GM18508 (cell line): ENCODE measurements around the gene ORAI3.

Experiments
- ATAC-seq: cut with Tn5 transposase; IDR thresholded peaks from one replicate; pipeline ENCODE4 v1.9.1; 2021; ENCODE audit warnings: moderate number of reproducible peaks; ENCODE audit not compliant: insufficient read depth, unreplicated experiment

Gene ORAI3

DNA sequence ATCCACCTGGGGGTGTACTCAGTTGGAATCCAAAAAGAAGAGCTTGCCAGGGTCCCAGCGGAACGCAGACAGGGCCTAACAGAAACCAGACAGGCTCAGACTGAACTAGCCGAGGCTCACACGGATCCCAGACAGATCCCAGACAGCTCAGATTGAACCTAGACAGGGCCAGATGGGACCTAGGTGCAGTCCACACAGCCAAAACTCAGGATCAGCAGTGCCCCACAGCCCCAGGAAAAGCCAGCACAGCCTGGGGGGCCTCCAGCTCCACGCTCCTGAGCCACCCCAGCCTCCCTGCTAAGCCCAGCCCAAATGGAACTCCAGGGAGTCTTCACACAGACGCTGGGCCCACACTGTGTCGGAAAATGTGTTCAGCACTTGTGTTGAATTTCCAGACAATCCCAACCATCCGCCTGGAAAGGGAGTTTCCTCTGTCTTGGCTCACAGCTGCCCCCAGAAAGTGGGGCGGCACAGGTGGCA lies 54.0 kb downstream of the ORAI3 start:
- ATAC-seq: no peak

DNA sequence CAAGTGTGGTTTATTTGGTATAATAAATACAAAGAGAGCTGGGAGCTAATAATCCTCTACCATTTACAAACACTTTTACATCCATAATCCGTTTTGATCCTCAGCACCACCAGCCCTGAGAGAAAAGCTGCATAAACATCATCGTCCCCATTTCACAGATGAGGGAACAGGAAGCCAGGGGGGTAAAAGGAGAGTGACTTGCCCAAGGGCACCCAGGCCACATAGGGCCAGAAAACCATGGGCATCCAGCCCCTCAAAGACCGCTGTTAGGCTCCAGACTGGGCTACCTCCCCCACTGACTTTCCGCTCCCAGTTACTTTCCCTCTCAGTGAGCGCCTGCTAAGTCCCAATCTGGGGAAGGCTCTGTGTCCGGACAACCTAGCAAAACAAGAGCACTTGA lies 54.9 kb downstream of the ORAI3 start:
- no peak for ATAC-seq
